MM.1S (cell line): ENCODE results near the gene KDM4D.

Experiments used
- DNase-seq: peaks from one replicate; pipeline ENCODE4 v3.0.0-alpha.2; 2015
- H2AFZ ChIP-seq: fragments of 300-600 bp; sonication (generic); 2 replicates; pipeline ENCODE4 v1.6.0; 2016; ENCODE audit warnings: antibody characterized with exemption, low read length
- H3F3A ChIP-seq: fragments of 300-600 bp; sonication (generic); 2 replicates; pipeline ENCODE4 v1.6.1; 2016; ENCODE audit warnings: mild to moderate bottlenecking, antibody characterized with exemption, low read length, moderate library complexity, mixed read lengths; ENCODE audit not compliant: insufficient read depth
- H3K27ac ChIP-seq: fragments of 300-600 bp; sonication (generic); 2 replicates; pipeline ENCODE4 v1.5.1; 2016; ENCODE audit warnings: mild to moderate bottlenecking, low read length
- H3K27me3 ChIP-seq: fragments of 300-600 bp; sonication (generic); replicated peaks from 2 replicates; pipeline ENCODE4 v1.6.0; 2016; ENCODE audit warnings: low read length; ENCODE audit not compliant: insufficient read depth
- H3K36me3 ChIP-seq: fragments of 300-600 bp; sonication (generic); replicated peaks from 2 replicates; pipeline ENCODE4 v1.6.1; 2016; ENCODE audit warnings: mild to moderate bottlenecking, low read length, mixed read lengths; ENCODE audit not compliant: insufficient read depth
- H3K4me1 ChIP-seq: fragments of 300-600 bp; sonication (generic); 2 replicates; pipeline ENCODE4 v1.6.1; 2016; ENCODE audit warnings: low read length, mixed read lengths
- H3K4me2 ChIP-seq: fragments of 300-600 bp; sonication (generic); 2 replicates; pipeline ENCODE4 v1.6.0; 2016; ENCODE audit warnings: low read depth, low read length
- H3K4me3 ChIP-seq: fragments of 300-600 bp; sonication (generic); 2 replicates; pipeline ENCODE4 v1.5.1; 2016; ENCODE audit warnings: low read length, mixed read lengths
- H3K79me2 ChIP-seq: fragments of 300-600 bp; sonication (generic); 2 replicates; pipeline ENCODE4 v1.6.1; 2016; ENCODE audit warnings: mixed run types, low read length, mixed read lengths
- H3K9ac ChIP-seq: fragments of 300-600 bp; sonication (generic); 2 replicates; pipeline ENCODE4 v1.6.1; 2016; ENCODE audit warnings: low read length, mixed read lengths
- H3K9me2 ChIP-seq: fragments of 300-600 bp; sonication (generic); replicated peaks from 2 replicates; pipeline ENCODE4 v1.6.1; 2016; ENCODE audit warnings: mild to moderate bottlenecking, low read length, mixed read lengths; ENCODE audit not compliant: insufficient read depth
- H3K9me3 ChIP-seq: fragments of 300-600 bp; sonication (generic); replicated peaks from 2 replicates; pipeline ENCODE4 v1.6.1; 2016; ENCODE audit warnings: mild to moderate bottlenecking, low read length, mixed read lengths; ENCODE audit not compliant: insufficient read depth
- H4K20me1 ChIP-seq: fragments of 300-600 bp; sonication (generic); 2 replicates; pipeline ENCODE4 v1.6.1; 2016; ENCODE audit warnings: mild to moderate bottlenecking, low read length, moderate library complexity, mixed read lengths; ENCODE audit not compliant: insufficient read depth
- EZH2 ChIP-seq: fragments of 300-600 bp; sonication (generic); optimal IDR thresholded peaks from 2 replicates; pipeline ENCODE3; 2017; ENCODE audit warnings: low read depth, mild to moderate bottlenecking, antibody characterized with exemption, low read length, mixed read lengths
- EZH2phosphoT487 ChIP-seq: fragments of 300-600 bp; sonication (generic); IDR thresholded peaks from 2 replicates; pipeline ENCODE4 v1.6.1; 2018; ENCODE audit warnings: antibody characterized with exemption, low read length
- TF ChIP-seq, protein P1 (sequence below): fragments of 300-600 bp; sonication (generic); IDR thresholded peaks from 2 replicates; pipeline ENCODE4 v1.5.1; 2016; ENCODE audit warnings: antibody characterized with exemption, low read length, mixed read lengths

KDM4D gene

DNA sequence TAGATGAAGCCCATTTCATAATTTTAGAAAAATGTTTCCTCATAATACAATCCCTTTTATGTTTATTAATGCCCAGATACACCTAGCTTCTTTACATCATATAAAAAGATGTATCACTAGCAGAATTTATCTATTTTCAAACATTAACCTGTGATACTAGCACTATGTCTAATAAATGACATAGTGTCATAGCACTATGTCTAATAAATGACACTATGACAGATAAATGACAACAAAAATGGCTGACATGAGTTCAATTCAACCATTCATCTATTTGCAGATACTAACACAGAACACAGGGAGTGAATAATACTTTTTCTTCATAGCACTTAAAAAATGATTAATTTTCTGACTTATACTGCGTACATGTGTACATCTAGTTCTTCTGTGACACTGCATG is 32.1 kb downstream of the KDM4D start:
- no peaks in the 10 kb centered on the region for H3K79me2 ChIP-seq
- H4K20me1 ChIP-seq, result no peaks in the 10 kb centered on the region
- H3K36me3 ChIP-seq, result no peaks in the 10 kb centered on the region
- no peaks in the 10 kb centered on the region for H3K9me3 ChIP-seq
- H3K9me2 ChIP-seq, result no peaks in the 10 kb centered on the region
- H3K4me2 ChIP-seq, result no peak overlapping the region
- DNase-seq, result no peak
- H3K27me3 ChIP-seq, result no peaks in the 10 kb centered on the region
- no peak overlapping the region for H3K9ac ChIP-seq
- no peak for TF ChIP-seq EZH2phosphoT487
- TF ChIP-seq, protein P1, sequence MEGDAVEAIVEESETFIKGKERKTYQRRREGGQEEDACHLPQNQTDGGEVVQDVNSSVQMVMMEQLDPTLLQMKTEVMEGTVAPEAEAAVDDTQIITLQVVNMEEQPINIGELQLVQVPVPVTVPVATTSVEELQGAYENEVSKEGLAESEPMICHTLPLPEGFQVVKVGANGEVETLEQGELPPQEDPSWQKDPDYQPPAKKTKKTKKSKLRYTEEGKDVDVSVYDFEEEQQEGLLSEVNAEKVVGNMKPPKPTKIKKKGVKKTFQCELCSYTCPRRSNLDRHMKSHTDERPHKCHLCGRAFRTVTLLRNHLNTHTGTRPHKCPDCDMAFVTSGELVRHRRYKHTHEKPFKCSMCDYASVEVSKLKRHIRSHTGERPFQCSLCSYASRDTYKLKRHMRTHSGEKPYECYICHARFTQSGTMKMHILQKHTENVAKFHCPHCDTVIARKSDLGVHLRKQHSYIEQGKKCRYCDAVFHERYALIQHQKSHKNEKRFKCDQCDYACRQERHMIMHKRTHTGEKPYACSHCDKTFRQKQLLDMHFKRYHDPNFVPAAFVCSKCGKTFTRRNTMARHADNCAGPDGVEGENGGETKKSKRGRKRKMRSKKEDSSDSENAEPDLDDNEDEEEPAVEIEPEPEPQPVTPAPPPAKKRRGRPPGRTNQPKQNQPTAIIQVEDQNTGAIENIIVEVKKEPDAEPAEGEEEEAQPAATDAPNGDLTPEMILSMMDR, result no peak
- H3K27ac ChIP-seq, result no peak overlapping the region
- no peak overlapping the region for H3K4me3 ChIP-seq
- H3F3A ChIP-seq, result no peaks in the 10 kb centered on the region
- H2AFZ ChIP-seq, result no peak overlapping the region
- H3K4me1 ChIP-seq, result no peaks in the 10 kb centered on the region

DNA sequence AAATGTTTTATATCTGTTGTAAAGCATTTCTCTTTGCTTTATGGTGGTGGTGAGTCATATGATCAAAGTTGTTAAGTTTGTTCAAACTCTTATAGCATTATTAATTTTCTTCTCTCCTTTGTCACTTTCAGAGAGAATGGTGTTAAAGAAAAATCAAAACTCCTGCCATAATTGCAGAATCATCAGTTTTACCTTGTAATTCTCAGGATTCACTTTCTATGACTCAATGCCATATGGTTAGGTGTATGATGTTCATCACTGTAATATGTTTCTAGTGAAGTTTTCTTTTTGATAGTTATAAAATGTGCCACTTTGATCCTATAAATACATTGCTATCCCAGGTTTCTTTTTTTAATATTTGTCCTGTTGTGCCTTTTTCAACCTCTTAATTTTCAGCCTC is 37.9 kb downstream of the KDM4D start:
- no peak for DNase-seq
- Histone ChIP-seq H3K9ac (no peak overlapping the region), H4K20me1 (no peaks in the 10 kb centered on the region), H3K9me2 (no peaks in the 10 kb centered on the region), H3F3A (no peaks in the 10 kb centered on the region), H3K27me3 (no peaks in the 10 kb centered on the region), H3K9me3 (no peaks in the 10 kb centered on the region), H3K36me3 (no peaks in the 10 kb centered on the region), H3K79me2 (no peaks in the 10 kb centered on the region), H2AFZ (no peak overlapping the region), H3K4me3 (no peak overlapping the region), H3K4me1 (no peaks in the 10 kb centered on the region), H3K27ac (no peak overlapping the region), H3K4me2 (no peak overlapping the region)
- TF ChIP-seq EZH2phosphoT487 (no peak), EZH2 (no peak)
- TF ChIP-seq, protein P1, result no peak

DNA sequence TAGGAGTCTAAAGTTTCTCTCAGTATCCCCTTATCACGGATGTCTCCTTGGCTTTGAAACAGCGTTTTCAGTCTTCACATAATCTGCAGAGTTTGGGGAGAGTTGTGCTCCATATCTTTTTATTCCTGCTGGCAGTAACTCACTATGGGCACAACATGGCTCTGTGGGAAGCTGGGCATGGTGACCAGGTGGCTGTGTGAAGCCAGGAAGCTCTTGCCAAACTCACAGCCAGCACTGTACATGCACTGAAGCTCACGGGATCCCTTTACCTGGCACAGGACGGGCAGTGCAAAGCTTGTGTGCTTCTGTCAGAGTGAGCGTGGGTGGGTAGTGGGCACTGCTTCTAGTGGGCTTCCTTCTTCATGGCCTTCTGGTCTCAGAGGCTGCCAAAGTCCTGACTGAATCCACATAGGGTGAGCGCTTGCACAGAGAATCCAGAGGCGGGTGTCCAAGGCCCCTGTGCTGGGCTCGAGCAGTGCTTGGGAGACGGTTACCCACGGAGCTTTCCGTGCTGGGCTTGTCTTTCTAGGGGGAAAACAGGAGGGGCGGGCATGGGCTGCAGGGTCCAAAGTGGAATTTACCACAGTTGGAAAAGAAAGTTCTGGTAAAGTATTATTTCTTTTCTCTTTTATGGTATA is 40.8 kb downstream of the KDM4D start:
- TF ChIP-seq, protein P1, result no peak
- TF ChIP-seq EZH2 (no peak), EZH2phosphoT487 (no peak)
- no peak overlapping the region for H2AFZ ChIP-seq
- no peaks in the 10 kb centered on the region for H3K27me3 ChIP-seq
- H3K79me2 ChIP-seq, result no peaks in the 10 kb centered on the region
- H3K27ac ChIP-seq, result no peak overlapping the region
- H3K36me3 ChIP-seq, result no peaks in the 10 kb centered on the region
- no peak overlapping the region for H3K4me3 ChIP-seq
- no peaks in the 10 kb centered on the region for H3F3A ChIP-seq
- no peaks in the 10 kb centered on the region for H3K9me2 ChIP-seq
- H3K9ac ChIP-seq, result no peak overlapping the region
- H3K4me2 ChIP-seq, result no peak overlapping the region
- H3K4me1 ChIP-seq, result no peaks in the 10 kb centered on the region
- no peak for DNase-seq
- H4K20me1 ChIP-seq, result no peaks in the 10 kb centered on the region
- no peaks in the 10 kb centered on the region for H3K9me3 ChIP-seq
